Stimulated activated naive CD4-positive, alpha-beta T cell treated with Interleukin-2 at 50 U/mL for 16 hours (primary cell): ENCODE results near the gene PDZD8.
"Not testable (repeated sequence)": the region's sequence is repeated elsewhere in the genome, so short reads cannot be mapped to it uniquely, and the experiment has no call there.

ENCODE experiments used
- DNase-seq: peaks from one replicate; lab custom pipeline; 2025; lab: John Stamatoyannopoulos, UW

The PDZD8 gene

GRCh38 chr10:117254774-117255735, 120.2 kb downstream of the PDZD8 start:
- no peak for DNase-seq

- DNase-seq, result no peak
Measured at GRCh38 chr10:117254338-117254737, 120.9 kb downstream of the PDZD8 start.

GRCh38 chr10:117253908-117254307, 121.3 kb downstream of the PDZD8 start:
- no peak for DNase-seq

- no peak for DNase-seq
Measured at GRCh38 chr10:117250411-117250810, 124.8 kb downstream of the PDZD8 start.

GRCh38 chr10:117249493-117250093, 125.6 kb downstream of the PDZD8 start:
- no peak for DNase-seq

GRCh38 chr10:117248750-117249465, 126.3 kb downstream of the PDZD8 start:
- no peak for DNase-seq

- DNase-seq, result no peak
Measured at GRCh38 chr10:117246997-117247671, 128.1 kb downstream of the PDZD8 start.

GRCh38 chr10:117242463-117242832, 132.8 kb downstream of the PDZD8 start:
- no peak for DNase-seq

GRCh38 chr10:117241541-117242462, 133.4 kb downstream of the PDZD8 start:
- no peak for DNase-seq

- no peak for DNase-seq
Measured at GRCh38 chr10:117240621-117241529, 134.4 kb downstream of the PDZD8 start, which contains the start of gene SLC18A2. TSS of gene SLC18A2 (plus strand) at chr10:117241114. CDS start at chr10:117241694, 580 bp downstream.

- DNase-seq, result no peak
Measured at GRCh38 chr10:117239721-117240620, 135.3 kb downstream of the PDZD8 start.

- DNase-seq, result no peak
Measured at GRCh38 chr10:117239051-117239450, 136.2 kb downstream of the PDZD8 start.

GRCh38 chr10:117237401-117237991, 137.7 kb downstream of the PDZD8 start:
- DNase-seq, result no peak

- DNase-seq, result not testable (repeated sequence)
Measured at GRCh38 chr10:117230107-117230506, 145.1 kb downstream of the PDZD8 start.

- DNase-seq, result no peak
Measured at GRCh38 chr10:117228210-117228609, 147.0 kb downstream of the PDZD8 start.
